ENCODE data around the gene FBXL14. TPM values are rescaled to one million over a fixed set of nuclear protein-coding genes. Genes with fewer than 3 reads are reported as not detected.

The FBXL14 gene
- total and polyA plus RNA-seq, 12 donors, result 1.5 to 8.4 (median 6.5) TPM

DNA sequence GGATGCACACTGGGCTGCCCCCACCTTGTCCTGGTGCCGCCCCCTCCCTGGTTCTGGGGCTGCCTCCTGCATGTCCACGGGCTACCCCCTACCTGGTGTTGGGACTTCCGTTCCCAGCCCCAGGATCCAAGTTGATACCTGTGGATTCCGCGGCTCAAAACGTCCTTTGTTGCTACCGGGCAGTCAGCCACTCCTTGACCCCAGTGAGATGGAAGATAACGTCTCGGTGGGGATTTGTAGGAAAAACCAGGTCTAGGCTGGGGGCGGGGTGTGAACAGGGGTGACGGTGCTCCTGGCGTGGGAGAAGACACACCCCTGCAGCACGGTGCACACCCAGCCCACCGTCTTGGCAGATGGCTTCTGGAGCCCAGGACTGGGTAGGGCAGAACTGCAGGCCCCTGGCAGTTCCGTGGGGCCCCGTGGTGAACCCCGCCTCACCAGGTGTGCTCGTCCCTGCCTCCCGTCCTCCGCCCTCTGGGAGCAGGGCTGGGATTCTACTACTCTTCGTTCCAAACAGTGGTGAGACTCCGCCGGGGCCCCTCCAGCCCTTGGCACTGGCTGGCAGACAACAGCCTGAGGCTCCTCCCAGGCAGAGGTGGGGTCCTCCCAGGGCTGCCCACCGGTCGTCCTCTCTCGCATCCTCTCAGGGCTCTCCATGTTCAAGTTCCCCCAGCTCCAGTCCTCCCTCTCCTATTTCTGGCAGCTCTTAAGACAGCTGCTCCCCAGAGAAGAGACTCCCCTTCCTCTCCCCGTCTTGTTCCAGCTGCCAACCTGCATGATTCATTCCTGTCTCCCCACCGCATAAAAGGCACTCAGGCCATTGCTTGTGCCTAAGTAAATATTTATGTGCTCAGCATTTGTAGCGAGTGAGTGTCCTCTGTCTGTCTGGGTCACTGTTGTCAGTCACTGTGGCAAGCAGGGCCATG lies 75.5 kb downstream of the FBXL14 start:
- Histone ChIP-seq H3K27me3 (peaks cover 0 to 31% (median 13%) of the 10 kb centered on the region in 7 donors), H3K36me3 (no peaks in the 10 kb centered on the region), H3K9me3 (peaks cover 0 to 19% (median 7%) of the 10 kb centered on the region in 11 donors), H3K27ac (no peak overlapping the region), H3K4me1 (peaks cover 0 to 9% (median 0%) of the 10 kb centered on the region in 9 donors), H3K4me3 (no peak overlapping the region)
- WGBS, 2 donors, result 55 to 61% methylated on average over 29 of the region's 29 CpGs
- TF ChIP-seq, protein P1, sequence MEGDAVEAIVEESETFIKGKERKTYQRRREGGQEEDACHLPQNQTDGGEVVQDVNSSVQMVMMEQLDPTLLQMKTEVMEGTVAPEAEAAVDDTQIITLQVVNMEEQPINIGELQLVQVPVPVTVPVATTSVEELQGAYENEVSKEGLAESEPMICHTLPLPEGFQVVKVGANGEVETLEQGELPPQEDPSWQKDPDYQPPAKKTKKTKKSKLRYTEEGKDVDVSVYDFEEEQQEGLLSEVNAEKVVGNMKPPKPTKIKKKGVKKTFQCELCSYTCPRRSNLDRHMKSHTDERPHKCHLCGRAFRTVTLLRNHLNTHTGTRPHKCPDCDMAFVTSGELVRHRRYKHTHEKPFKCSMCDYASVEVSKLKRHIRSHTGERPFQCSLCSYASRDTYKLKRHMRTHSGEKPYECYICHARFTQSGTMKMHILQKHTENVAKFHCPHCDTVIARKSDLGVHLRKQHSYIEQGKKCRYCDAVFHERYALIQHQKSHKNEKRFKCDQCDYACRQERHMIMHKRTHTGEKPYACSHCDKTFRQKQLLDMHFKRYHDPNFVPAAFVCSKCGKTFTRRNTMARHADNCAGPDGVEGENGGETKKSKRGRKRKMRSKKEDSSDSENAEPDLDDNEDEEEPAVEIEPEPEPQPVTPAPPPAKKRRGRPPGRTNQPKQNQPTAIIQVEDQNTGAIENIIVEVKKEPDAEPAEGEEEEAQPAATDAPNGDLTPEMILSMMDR (IDR thresholded peaks at IDR 0.05), result no peak
- intact Hi-C loops (cut with DNase I), result no loop called here
- DNase-seq, result no peak
- peak in 1 of 8 donors; percentile 38 for ATAC-seq

DNA sequence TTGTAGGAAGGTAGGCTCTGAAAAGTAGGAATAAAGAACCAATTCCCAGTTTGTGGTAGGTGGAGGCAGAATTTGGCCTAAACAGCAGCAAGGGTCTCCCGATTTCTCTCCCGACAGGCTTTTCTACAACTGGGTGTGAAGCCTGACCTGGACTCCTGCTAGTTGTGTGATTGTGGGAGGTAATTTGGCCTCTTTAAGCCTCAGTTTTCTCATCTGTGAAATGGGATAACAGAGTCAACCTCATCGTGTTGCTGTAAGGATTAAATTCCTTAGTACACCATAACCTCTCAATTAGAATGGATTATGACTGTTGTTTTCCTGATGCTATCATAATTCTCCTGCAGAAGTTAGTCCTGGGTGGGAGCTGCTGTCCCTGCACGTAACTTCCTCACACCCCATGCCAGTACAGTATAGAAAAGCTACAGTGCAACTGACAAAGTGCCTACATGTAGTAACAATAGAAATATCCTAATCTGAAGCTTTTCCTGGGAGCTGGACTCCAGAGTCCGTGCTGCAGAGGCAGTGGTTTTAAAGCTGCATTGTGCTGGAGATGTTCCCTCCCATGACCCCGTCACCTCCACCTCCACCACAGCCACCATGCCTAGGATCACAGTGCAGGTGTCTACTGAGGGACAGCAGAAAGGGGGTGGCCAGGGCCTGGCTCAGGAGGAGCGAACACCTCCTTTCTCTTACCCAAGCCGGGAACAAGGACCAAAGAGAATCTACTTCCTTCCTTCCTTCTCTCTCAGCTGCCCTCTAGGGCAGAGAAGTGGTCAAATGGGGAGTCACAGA lies 76.5 kb downstream of the FBXL14 start:
- DNase-seq (no peak), ATAC-seq (no peak)
- H3K27ac ChIP-seq, result no peak overlapping the region
- no peaks in the 10 kb centered on the region for H3K36me3 ChIP-seq
- 87 to 89% methylated on average over 8 of the region's 8 CpGs for WGBS, 2 donors
- no peak overlapping the region for H3K4me3 ChIP-seq
- H3K9me3 ChIP-seq, result peaks cover 0 to 19% (median 7%) of the 10 kb centered on the region in 11 donors
- peaks cover 0 to 22% (median 13%) of the 10 kb centered on the region in 7 donors for H3K27me3 ChIP-seq
- intact Hi-C loops (cut with DNase I), result no loop called here
- peaks cover 0 to 9% (median 0%) of the 10 kb centered on the region in 9 donors for H3K4me1 ChIP-seq
- TF ChIP-seq, protein P1 (IDR thresholded peaks at IDR 0.05), result no peak

DNA sequence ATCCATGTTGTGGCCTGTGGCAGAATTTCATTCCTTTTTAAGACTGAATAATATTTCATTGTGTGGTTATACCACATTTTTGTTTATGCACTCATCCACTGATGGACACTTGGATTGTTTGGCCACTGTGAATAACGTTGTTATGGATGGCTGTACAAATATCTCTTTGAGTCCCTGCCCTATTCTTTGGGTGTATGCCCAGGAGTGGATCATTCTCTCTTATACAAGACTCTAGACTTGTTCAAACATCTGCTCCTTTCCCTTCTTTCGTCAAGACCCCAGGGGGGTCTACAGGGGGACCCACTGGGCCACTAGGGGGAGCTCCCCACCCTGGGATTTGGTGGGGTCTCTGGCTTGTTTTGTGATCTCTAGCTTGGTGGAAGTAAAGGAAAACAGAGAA lies 77.4 kb downstream of the FBXL14 start:
- DNase-seq, result no peak
- peaks cover 0 to 19% (median 7%) of the 10 kb centered on the region in 11 donors for H3K9me3 ChIP-seq
- H3K36me3 ChIP-seq, result no peaks in the 10 kb centered on the region
- H3K27me3 ChIP-seq, result peaks cover 0 to 21% (median 13%) of the 10 kb centered on the region in 7 donors
- H3K4me3 ChIP-seq, result no peak overlapping the region
- no peak overlapping the region for H3K27ac ChIP-seq
- ATAC-seq, result no peak
- H3K4me1 ChIP-seq, result peaks cover 0 to 9% (median 0%) of the 10 kb centered on the region in 9 donors
- TF ChIP-seq, protein P1 (IDR thresholded peaks at IDR 0.05), result peak in 7 of 9 donors; percentile 8 to 42 (median 34)
- 31 to 40% methylated on average over 2 of the region's 2 CpGs for WGBS, 2 donors
- intact Hi-C loops (cut with DNase I), result no loop called here

Other genes with a start within 250 kb of the FBXL14 start
- 1 to 10 TPM in 5 of 10 donors, under 1 TPM in 5; 0.34 to 2.5 (median 1.2) TPM for gene WNT5B, start 34.6 kb upstream of the FBXL14 start, total RNA-seq
- 1 to 10 TPM; 1.6 to 2.4 TPM for gene WNT5B, start 34.6 kb upstream of the FBXL14 start, polyA plus RNA-seq
- gene ADIPOR2, start 96.5 kb upstream of the FBXL14 start, total RNA-seq, result 10 to 100 TPM; 33.5 to 47.7 (median 42.1) TPM
- gene ADIPOR2, start 96.5 kb upstream of the FBXL14 start, polyA plus RNA-seq, result 10 to 100 TPM; 18.5 to 27.9 TPM
- gene LRTM2, start 226.0 kb upstream of the FBXL14 start, total RNA-seq, result not detected
- not detected for gene LRTM2, start 226.0 kb upstream of the FBXL14 start, polyA plus RNA-seq

Data from heart right ventricle (tissue), 16 donors.